Vagina (tissue), 2 donors: Measurements from ENCODE around the gene RASA3. TPM values are rescaled to one million over a fixed set of nuclear protein-coding genes. Genes with fewer than 3 reads are reported as not detected.

Experiments
- DNase-seq, 2 donors: peaks; one replicate each; pipeline ENCODE4 v3.0.0-alpha.2; 2017; ENCODE audit errors: extremely low spot score in 2 of 2
- H3K27ac ChIP-seq: fragments of 200-600 bp; sonication (generic); one replicate; pipeline ENCODE4 v1.5.1; 2019
- H3K27me3 ChIP-seq: fragments of 200-600 bp; sonication (generic); one replicate; pipeline ENCODE4 v1.5.1; 2019
- H3K36me3 ChIP-seq, 2 donors: fragments of 200-600 bp; sonication (generic); one replicate each; pipeline ENCODE4 v1.5.1; 2017 to 2019
- H3K4me1 ChIP-seq: fragments of 200-600 bp; sonication (generic); one replicate; pipeline ENCODE4 v1.5.1; 2019
- H3K4me3 ChIP-seq, 2 donors: fragments of 200-600 bp; sonication (generic); 1 replicate in 1 of 2; 2 replicates in 1 of 2; pipeline ENCODE4 v1.5.1; 2016 to 2019
- H3K9me3 ChIP-seq: fragments of 200-600 bp; sonication (generic); one replicate; pipeline ENCODE4 v1.5.1; 2019
- CTCF ChIP-seq, 3 experiments: fragments of 450-650 bp in 2 of 3; fragments of 200-600 bp in 1 of 3; sonication (generic) in 1 of 3; IDR thresholded peaks; one replicate each; pipeline ENCODE4 v1.5.1; 2017 to 2019; ENCODE audit warnings: antibody characterized with exemption in 3 of 3, mild to moderate bottlenecking in 2 of 3, moderate library complexity in 2 of 3
- POLR2A ChIP-seq, 2 donors: fragments of 450-650 bp; IDR thresholded peaks; one replicate each; pipeline ENCODE4 v1.6.1; 2017; ENCODE audit warnings: antibody characterized with exemption in 2 of 2, mild to moderate bottlenecking in 2 of 2, moderate library complexity in 2 of 2
- POLR2AphosphoS5 ChIP-seq, 2 donors: sonication (generic); formaldehyde crosslinking; IDR thresholded peaks; one replicate each; pipeline ENCODE4 v1.9.0; 2017; ENCODE audit warnings: antibody characterized with exemption in 2 of 2, mild to moderate bottlenecking in 2 of 2, low read depth in 1 of 2; ENCODE audit not compliant: insufficient read depth in 1 of 2
- intact Hi-C: fragments of 100-400 bp; cut with DNase I; formaldehyde crosslinking; loops from one replicate; pipeline ENCODE4 v1.15.1; 2023
- total RNA-seq: library from RNA; depleted of rRNA; stranded (reverse); fragments of >200 nt; gene quantifications from one replicate; pipeline ENCODE4 v1.2.3, GENCODE V29; 2016

RASA3 gene
- total RNA-seq, 1 donor from 2014 or later = 19.6 TPM

GRCh38 chr13:114123876-114124275 lies 8.5 kb downstream of the RASA3 start:
- TF ChIP-seq POLR2AphosphoS5 (IDR thresholded peaks at IDR 0.05; ENCODE audit: insufficient read depth in 1 of 2, low read depth in 1 of 2) = no peak
- no peak for TF ChIP-seq CTCF (IDR thresholded peaks at IDR 0.05)
- no peak for TF ChIP-seq POLR2A (IDR thresholded peaks at IDR 0.05)
- Histone ChIP-seq H3K4me3 (no peak overlapping the region), H3K9me3 (no peaks in the 10 kb centered on the region), H3K27ac (no peak overlapping the region), H3K36me3 (no peaks in the 10 kb centered on the region), H3K4me1 (peaks cover 72% of the 10 kb centered on the region), H3K27me3 (no peaks in the 10 kb centered on the region)
- no peak for DNase-seq
- intact Hi-C loops = no loop called here

GRCh38 chr13:114123448-114123847 lies 9.0 kb downstream of the RASA3 start:
- Histone ChIP-seq H3K27ac (no peak overlapping the region), H3K9me3 (no peaks in the 10 kb centered on the region), H3K4me1 (peaks cover 72% of the 10 kb centered on the region), H3K36me3 (no peaks in the 10 kb centered on the region), H3K4me3 (no peak overlapping the region), H3K27me3 (no peaks in the 10 kb centered on the region)
- DNase-seq = no peak
- intact Hi-C loops = no loop called here
- TF ChIP-seq CTCF (IDR thresholded peaks at IDR 0.05) (no peak), POLR2AphosphoS5 (IDR thresholded peaks at IDR 0.05; ENCODE audit: insufficient read depth in 1 of 2, low read depth in 1 of 2) (no peak), POLR2A (IDR thresholded peaks at IDR 0.05) (no peak)

- no peak for DNase-seq
- H3K27ac ChIP-seq = peak overlapping the region; percentile 10
- no peaks in the 10 kb centered on the region for H3K36me3 ChIP-seq
- TF ChIP-seq POLR2AphosphoS5 (IDR thresholded peaks at IDR 0.05; ENCODE audit: insufficient read depth in 1 of 2, low read depth in 1 of 2) (no peak), POLR2A (IDR thresholded peaks at IDR 0.05) (no peak), CTCF (IDR thresholded peaks at IDR 0.05) (no peak)
- no peak overlapping the region for H3K4me3 ChIP-seq
- no peaks in the 10 kb centered on the region for H3K27me3 ChIP-seq
- H3K4me1 ChIP-seq = peaks cover 70% of the 10 kb centered on the region
- no peaks in the 10 kb centered on the region for H3K9me3 ChIP-seq
- intact Hi-C loops = no loop called here
Measured at GRCh38 chr13:114122591-114123211, 9.7 kb downstream of the RASA3 start.

GRCh38 chr13:114122127-114122511 lies 10.3 kb downstream of the RASA3 start:
- intact Hi-C loops = no loop called here
- H3K4me1 ChIP-seq = peaks cover 64% of the 10 kb centered on the region
- DNase-seq = no peak
- H3K9me3 ChIP-seq = no peaks in the 10 kb centered on the region
- H3K27me3 ChIP-seq = no peaks in the 10 kb centered on the region
- H3K36me3 ChIP-seq = no peaks in the 10 kb centered on the region
- no peak for TF ChIP-seq CTCF (IDR thresholded peaks at IDR 0.05)
- no peak for TF ChIP-seq POLR2AphosphoS5 (IDR thresholded peaks at IDR 0.05; ENCODE audit: insufficient read depth in 1 of 2, low read depth in 1 of 2)
- TF ChIP-seq POLR2A (IDR thresholded peaks at IDR 0.05) = no peak
- H3K27ac ChIP-seq = peak overlapping the region; percentile 10
- H3K4me3 ChIP-seq = no peak overlapping the region

GRCh38 chr13:114121496-114122126 lies 10.8 kb downstream of the RASA3 start:
- Histone ChIP-seq H3K36me3 (no peaks in the 10 kb centered on the region), H3K4me1 (peaks cover 59% of the 10 kb centered on the region), H3K27me3 (no peaks in the 10 kb centered on the region), H3K4me3 (no peak overlapping the region), H3K27ac (peak overlapping the region; percentile 65), H3K9me3 (no peaks in the 10 kb centered on the region)
- DNase-seq = no peak
- intact Hi-C loops = no loop called here
- TF ChIP-seq CTCF (IDR thresholded peaks at IDR 0.05) = no peak
- no peak for TF ChIP-seq POLR2AphosphoS5 (IDR thresholded peaks at IDR 0.05; ENCODE audit: insufficient read depth in 1 of 2, low read depth in 1 of 2)
- TF ChIP-seq POLR2A (IDR thresholded peaks at IDR 0.05) = no peak
